Measurements from ENCODE around the gene DNAH7. TPM values are rescaled to one million over a fixed set of nuclear protein-coding genes. Genes with fewer than 3 reads are reported as not detected.

DNAH7 gene
- total and polyA plus RNA-seq, 2 of the 8 experiments (the other 6 are each of a cell fraction or from before 2014, with no cell fraction given) = 0.07 to 0.08 TPM

DNA sequence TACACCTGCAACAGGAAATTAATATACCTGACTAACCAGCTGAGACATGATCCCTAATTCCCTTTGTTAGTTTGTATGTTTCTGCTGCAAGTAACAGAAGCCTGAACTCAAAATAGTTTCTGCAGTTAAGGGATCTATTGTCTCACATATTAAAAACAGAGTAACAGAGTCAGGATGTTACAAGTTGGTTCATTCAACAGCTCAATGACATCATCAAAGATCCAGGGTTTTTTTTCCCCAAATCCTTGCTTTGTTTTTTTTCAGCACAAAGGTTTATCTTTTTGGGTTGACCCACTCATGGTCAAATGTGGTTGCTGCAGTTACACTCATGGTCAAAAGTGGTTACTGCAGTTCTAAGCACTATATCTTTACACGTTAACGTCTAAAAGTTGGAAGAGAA is 35.0 kb upstream of the DNAH7 start (continued):
- TF ChIP-seq, protein P1, sequence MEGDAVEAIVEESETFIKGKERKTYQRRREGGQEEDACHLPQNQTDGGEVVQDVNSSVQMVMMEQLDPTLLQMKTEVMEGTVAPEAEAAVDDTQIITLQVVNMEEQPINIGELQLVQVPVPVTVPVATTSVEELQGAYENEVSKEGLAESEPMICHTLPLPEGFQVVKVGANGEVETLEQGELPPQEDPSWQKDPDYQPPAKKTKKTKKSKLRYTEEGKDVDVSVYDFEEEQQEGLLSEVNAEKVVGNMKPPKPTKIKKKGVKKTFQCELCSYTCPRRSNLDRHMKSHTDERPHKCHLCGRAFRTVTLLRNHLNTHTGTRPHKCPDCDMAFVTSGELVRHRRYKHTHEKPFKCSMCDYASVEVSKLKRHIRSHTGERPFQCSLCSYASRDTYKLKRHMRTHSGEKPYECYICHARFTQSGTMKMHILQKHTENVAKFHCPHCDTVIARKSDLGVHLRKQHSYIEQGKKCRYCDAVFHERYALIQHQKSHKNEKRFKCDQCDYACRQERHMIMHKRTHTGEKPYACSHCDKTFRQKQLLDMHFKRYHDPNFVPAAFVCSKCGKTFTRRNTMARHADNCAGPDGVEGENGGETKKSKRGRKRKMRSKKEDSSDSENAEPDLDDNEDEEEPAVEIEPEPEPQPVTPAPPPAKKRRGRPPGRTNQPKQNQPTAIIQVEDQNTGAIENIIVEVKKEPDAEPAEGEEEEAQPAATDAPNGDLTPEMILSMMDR (IDR thresholded peaks at IDR 0.05; ENCODE audit: control extremely low read depth in 1 of 3, insufficient read depth in 1 of 3, low read depth in 1 of 3, low read length in 3 of 3) = no peak
- TF ChIP-seq CHD2 (IDR thresholded peaks at IDR 0.05; ENCODE audit: low read length) (no peak), TAF7 (optimal IDR thresholded peaks at IDR 0.05; ENCODE audit: borderline replicate concordance, low read depth, low read length) (no peak), KDM4A (IDR thresholded peaks at IDR 0.05; ENCODE audit: low read depth, low read length, severe bottlenecking) (no peak)
